ENCODE measurements around the gene PCDHGC5. TPM values are rescaled to one million over a fixed set of nuclear protein-coding genes. Genes with fewer than 3 reads are reported as not detected.

Gene PCDHGC5
- total RNA-seq, 1 donor from 2014 or later = 0.26 TPM

DNA sequence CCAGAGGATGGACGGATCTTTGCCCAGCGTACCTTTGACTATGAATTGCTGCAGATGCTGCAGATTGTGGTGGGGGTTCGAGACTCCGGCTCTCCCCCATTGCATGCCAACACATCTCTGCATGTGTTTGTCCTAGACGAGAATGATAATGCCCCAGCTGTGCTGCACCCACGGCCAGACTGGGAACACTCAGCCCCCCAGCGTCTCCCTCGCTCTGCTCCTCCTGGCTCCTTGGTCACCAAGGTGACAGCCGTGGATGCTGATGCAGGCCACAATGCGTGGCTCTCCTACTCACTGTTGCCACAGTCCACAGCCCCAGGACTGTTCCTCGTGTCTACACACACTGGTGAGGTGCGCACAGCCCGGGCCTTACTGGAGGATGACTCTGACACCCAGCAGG lies 1.9 kb downstream of the PCDHGC5 start:
- no peak for DNase-seq (ENCODE audit: low read depth in 2 of 2)

DNA sequence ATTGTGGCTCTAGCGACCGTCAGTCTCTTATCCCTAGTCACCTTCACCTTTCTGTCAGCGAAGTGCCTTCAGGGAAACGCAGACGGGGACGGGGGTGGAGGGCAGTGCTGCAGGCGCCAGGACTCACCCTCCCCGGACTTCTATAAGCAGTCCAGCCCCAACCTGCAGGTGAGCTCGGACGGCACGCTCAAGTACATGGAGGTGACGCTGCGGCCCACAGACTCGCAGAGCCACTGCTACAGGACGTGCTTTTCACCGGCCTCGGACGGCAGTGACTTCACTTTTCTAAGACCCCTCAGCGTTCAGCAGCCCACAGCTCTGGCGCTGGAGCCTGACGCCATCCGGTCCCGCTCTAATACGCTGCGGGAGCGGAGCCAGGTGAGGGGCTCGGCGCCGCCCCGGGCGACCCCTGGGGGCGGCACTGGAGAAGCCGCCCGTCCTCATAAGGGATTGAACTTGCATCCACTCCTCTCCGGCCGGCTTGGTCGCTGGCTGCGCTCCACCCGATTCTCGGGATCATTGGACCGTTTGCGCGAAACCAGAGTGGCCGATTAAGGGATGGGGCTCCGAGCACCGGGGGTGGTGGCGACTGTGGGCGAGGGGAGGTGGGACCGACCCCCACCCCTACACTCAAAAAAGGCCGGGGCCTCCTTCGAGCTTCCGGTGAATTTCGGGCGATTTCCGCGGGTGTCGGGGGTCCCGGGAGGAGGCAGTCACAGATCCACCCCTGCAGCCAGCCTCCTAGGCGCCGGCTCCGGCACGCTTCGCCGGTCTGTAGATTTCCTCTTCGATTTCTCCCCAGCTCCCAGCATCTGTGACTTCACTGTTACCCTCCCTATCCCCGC lies 2.7 kb downstream of the PCDHGC5 start:
- DNase-seq (ENCODE audit: low read depth in 2 of 2) = no peak

DNA sequence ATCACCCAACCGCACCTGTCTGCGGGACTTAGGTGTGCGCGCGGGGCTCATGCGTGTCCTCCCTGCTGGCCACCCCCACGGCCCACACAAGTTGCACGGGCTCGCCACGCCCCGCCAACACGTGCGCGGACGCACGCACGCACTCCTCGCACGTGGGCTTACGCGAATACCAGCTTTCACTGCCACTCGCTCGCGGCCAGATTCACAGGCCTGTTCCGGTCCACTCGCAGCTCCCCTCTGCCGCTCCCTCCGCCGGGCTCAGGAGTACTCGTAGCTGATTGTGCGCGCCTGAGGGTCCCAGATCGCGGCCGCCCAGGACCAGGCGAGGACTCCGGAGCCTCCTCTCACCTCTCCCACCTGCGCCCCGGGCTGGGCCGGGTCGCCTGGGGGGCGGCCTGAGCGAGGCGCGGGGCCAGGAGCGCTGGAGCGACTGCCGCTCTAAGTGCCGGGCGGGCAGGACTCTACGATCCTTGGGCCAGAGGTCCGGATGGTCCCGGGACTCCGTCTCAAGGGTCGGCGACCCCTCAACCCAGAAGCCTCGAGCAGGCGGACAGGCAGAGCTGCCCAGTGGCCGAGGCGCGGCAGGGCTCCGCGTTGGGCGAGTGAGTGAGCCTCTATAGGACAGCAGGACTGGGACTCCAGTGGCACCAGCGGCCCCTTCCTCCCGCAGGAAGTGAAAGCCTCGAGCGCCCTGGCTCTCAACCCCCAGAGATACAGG lies 3.4 kb downstream of the PCDHGC5 start:
- DNase-seq (ENCODE audit: low read depth in 2 of 2) = no peak

DNA sequence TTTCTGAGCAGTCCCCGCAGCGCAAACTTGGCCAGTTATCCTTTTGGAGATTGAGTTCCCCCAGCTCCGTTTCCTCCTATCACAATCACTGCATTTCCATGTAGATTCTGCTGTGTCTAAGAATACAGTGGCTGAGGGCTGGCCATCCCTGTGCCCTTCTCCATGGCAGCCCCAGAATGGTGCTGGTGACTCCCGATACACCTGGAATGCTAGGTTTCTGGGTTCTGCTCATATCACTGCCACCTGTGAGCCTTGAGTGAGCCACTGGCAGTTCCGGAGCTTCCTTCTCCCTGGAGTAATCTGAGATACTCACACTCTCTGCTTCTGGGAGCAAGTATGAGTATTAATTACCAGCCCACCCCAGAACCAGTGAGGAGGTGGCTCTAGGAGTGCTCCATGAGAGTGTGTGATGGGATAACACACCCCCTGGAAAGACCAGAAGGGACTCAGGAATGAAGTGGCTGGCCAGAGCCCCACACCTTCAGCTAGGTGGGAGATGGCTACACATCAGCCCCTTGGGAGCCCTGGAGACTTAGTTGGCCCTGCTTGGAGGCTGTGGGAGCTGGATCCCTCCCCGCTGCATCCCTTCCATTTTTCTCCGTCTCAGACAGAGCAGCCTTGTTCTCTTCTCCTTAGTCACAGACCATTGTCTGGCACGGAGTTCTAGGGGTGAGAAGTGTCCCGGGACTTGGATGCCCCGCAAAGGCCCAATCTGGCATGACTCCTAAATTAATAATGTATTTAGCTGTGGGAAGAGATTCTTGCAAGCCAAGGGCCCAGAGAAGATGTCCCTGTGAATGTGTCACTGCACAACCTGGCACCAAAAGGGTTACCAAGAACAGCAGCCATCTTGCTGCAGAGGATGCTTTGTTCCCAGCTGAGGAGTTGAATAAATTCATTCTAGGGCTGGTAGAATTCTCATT lies 4.9 kb downstream of the PCDHGC5 start:
- DNase-seq (ENCODE audit: low read depth in 2 of 2) = no peak

DNA sequence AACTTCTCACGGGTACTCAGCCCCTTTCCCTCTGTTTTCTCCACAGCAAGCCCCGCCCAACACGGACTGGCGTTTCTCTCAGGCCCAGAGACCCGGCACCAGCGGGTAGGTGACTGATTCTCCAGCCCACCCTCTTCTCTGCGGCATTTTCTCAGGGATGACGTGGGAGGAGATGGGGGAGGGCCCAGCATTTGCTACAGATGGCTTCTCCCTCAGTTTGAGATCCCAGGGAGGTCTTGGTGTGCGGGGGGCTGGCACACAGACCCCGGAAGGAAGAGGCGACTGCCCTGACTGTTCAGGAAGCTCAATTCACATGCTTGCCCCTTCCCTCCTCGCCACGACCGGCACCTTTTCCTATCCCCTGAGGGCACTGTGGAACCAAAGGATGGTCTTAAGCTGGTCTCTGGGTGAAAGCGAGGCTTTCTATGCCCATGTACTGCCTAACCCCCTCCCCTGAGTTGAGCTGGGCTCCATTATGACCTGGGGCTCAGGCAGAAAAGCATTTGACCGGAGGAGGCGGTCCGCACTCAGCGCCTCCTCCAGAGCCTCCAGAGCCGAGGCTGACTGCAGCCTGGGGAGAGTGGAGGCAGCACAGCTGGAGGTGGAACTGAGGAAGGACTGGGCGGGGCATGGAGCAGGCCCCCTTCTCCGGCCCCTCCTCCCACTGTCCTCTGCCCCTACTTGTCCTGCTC lies 6.0 kb downstream of the PCDHGC5 start:
- DNase-seq (ENCODE audit: low read depth in 2 of 2) = no peak

DNA sequence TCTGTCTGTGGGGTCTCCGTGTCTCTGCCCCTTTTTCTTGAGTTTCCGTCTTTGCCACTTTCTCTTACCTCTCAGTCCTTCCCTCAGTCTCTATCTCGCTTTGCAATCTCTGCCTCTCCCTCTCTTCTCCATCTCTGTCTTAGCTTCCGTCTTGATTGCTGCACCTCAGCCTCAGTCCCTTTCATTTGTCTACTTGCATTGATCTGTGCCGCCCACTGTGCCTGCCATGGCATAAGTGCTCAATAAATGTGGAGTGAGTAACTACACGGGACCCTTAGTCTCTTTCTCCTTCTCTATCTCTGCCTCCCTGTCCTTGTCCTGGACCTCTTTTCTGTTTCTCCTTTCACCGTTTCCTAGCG lies 6.6 kb downstream of the PCDHGC5 start:
- no peak for DNase-seq (ENCODE audit: low read depth in 2 of 2)

DNA sequence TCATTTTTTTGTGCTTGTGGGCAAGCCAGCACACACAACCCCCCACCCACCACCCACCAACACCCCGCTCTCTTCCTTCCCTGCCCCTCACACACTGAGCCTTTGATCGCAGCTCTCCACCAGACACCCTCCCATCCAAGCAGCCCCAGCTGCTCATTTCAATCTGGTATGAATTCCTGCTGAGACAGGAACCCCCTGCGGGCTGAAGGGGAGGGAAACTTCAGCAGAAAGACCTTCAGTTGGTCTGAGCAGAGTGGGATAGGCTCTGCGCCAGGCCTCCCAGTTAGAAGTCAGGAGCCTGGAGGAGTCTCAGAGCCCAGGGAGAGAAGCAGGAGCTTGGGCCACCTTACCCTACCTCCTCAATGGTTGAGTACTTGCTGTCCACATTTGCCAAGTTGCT lies 7.2 kb downstream of the PCDHGC5 start:
- DNase-seq (ENCODE audit: low read depth in 2 of 2) = no peak

DNA sequence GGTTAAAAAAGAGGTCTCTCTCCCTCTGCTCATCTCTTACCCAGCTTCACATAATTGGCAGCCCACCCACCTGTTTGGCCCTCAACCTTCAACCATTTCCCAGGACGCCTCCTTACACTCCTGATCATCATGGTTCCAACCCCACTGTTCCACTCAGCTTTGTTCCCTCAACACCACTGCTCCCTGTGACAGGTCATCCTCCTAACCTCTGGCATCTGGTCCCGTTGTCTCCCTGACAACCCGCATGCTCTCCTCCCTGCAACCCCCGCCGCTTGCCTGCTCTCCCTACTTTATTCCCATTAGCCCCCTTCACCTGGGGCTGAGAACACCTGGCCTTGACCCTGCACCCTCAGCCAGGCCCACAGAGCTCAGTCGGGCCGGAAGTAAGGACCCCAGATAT lies 12.9 kb downstream of the PCDHGC5 start:
- DNase-seq (ENCODE audit: low read depth in 2 of 2) = no peak

DNA sequence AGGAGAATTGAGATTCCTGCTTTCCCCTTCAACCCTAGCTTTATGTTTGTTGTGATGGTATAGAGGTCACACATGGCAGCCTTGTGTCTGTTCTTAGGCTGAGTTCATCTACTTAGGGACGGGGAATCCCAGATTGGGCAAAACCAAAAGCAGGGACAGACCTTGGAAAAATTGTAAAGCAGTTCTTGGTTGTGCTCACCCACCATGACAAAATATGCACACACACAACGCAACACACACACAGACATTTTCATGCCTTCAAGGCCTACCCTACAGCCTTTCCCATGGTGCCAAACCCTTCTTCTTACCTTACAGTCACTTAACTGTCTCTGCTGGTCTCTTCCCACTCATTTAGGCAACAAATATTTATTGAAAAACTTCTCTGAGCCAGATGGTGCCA lies 14.8 kb downstream of the PCDHGC5 start:
- DNase-seq (ENCODE audit: low read depth in 2 of 2) = no peak

DNA sequence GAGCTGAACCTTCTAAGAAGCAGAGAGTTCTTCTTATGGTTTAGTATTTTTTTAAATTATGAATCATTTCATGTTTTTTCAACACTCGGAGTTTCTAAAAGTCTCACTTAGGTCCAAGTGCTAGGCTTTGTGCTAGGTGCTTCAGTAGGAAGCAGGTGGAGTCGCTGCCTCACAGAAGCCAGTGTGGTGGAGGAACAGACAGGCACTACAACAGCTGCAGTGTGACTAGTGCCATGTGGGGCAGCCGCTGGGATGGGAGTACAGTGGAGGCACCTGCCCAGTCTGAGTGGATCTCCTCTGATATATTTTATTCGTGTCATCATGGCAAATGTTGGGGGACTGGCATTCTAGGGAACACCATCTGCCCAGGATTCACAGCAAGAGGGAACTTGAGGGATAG lies 15.3 kb downstream of the PCDHGC5 start:
- DNase-seq (ENCODE audit: low read depth in 2 of 2) = no peak

DNA sequence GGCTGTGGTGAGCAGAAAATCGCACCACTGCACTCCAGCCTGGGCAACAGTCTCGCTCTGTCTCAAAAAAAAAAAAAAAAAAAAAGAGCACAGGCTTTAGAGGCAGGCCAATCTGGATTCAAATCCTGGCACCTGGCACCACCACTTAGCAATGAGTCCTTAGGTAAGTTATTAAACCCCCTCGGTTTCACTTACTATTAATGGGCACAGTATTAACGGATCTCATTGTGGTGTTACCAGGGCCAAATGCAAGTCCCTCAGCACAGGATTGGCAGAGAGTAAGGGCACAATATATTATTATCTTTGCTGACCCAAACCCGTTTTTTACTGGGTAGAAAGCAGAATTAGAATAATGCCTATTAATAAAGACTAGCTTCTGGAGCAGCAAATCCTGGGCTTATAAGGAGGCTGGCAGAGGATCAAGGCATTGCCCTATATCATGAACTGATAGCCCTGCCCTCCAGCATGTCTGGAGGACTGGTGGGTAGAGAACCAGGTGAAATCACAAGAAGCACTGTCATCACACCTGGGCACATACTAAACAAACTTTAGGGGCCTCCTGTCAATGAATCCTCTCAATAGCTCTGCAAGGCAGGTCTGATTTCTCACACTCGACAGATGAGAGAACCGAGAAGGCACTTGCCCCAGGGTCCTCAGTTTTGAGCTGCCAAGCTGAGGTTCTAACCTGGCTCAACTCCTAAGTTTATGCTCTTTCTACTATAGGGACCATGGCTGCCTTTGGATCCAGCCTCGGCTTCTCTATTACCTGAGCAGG lies 17.7 kb downstream of the PCDHGC5 start:
- DNase-seq (ENCODE audit: low read depth in 2 of 2) = no peak

DNA sequence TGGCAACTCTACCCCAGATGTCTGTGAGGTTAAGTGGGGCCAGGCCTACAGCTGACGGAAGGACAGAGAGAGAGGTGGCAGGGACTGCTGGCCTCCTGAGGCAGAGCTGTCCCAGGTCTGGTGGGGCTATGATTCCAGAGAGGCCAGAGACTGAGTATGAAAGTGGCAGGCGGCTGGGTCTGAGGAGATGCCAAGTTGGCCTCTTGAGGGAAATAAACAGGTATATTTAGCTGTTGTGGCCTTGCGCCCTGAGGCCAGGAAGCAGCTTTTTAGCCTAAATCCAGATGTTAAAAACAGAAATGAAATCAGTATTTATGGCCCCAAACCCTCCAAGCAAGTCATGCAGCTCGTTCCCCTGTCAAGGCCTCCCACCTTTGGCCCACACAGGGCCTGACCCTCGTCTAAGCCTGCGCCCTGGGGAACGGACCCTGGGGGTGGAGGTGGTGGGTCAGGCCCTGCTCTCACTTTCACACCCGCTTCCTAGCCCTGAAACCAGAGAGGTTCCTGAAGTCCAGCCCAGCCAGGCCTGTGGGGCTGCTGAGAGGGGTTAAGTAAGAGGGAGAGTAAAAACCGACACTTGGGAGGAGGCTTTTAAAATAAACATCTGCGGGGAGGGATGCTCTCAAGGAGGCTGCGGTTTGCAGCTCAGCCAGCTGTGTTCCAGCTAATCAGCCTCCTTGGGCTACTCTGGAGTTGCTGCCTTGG lies 18.7 kb downstream of the PCDHGC5 start:
- DNase-seq (ENCODE audit: low read depth in 2 of 2) = no peak

DNA sequence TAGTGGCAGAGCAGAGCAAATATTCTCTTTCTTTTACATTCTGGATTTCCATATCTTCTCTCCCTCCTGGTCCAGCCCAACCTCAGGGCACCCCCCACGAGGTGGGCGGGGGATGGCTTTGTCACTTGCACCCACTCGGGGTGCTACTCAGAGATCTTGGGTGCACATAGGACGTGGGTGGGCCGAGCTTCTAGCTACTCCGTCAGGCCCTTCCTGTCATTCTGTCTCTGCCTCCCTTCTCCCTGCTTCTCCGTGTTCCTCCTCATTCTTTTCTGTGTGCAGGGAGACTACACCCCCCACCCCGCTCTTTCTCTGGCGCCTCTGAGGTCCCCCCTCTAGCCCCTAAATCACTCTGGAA lies 19.5 kb downstream of the PCDHGC5 start:
- no peak for DNase-seq (ENCODE audit: low read depth in 2 of 2)

DNA sequence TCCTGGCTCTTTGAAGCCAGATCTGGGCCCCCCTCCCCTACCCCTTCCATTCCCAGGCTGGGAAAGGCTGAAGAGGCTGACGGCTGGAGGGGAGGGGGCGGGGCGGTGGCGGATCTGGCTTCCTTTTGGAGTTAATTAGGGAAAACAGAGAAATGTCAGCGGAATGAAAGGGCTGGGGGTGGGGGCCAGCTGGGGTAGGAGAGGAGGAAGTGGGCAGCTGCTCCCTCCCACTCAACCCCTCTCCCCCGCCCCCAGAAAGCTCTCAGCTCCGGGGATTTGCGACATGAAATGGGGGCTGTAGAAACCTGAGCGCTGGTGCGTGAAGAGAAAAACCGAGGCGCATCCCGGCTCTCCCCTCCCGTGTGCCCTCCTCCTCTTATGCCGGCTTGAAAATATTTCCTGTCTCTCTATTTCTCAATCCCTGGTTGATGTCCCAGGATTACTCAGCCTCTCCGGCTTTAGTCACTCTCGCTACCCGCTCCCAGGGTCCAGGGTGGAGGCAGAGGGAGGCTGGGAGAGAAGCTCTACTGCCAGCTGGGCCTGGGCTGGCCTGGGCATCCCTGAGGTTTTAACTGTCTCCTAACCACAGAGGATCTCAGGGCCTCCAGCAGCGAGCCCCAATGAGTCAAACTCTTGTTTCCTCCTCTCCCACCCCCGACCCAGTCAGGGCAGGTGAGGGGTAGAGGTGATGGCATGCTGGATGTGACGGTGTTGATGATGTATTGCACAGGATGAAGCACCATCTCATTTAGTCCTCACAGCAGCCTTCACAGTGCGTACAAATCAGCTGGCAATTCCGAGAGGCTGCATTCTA lies 20.1 kb downstream of the PCDHGC5 start:
- DNase-seq (ENCODE audit: low read depth in 2 of 2) = peak in 1 of 2 donors; percentile 78

DNA sequence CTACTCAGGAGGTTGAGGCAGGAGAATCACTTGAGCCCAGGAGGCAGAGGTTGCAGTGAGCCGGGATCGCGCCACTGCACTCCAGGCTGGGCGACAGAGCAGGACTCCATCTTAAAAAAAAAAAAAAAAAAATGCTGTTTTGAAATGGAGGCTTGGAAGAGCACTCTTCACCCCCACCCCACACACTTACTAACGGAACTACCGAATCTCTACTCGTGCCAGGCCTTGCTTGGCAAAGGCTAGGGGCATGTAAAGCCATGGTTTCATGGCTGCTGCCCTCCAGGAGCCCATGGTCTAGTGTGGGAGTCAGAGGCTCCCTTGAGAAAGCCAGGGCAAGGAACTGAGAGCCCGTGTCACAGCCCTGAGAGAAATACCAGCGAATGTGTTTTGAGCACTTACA lies 21.3 kb downstream of the PCDHGC5 start:
- no peak for DNase-seq (ENCODE audit: low read depth in 2 of 2)

DNA sequence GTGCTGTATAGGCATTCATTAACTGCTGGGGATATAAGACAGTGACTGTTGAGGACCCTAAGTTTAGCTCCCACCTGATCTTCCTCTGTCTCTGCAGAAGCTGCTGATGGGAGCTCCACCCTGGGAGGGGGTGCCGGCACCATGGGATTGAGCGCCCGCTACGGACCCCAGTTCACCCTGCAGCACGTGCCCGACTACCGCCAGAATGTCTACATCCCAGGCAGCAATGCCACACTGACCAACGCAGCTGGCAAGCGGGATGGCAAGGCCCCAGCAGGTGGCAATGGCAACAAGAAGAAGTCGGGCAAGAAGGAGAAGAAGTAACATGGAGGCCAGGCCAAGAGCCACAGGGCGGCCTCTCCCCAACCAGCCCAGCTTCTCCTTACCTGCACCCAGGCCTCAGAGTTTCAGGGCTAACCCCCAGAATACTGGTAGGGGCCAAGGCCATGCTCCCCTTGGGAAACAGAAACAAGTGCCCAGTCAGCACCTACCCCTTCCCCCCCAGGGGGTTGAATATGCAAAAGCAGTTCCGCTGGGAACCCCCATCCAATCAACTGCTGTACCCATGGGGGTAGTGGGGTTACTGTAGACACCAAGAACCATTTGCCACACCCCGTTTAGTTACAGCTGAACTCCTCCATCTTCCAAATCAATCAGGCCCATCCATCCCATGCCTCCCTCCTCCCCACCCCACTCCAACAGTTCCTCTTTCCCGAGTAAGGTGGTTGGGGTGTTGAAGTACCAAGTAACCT lies 22.1 kb downstream of the PCDHGC5 start:
- no peak for DNase-seq (ENCODE audit: low read depth in 2 of 2)

DNA sequence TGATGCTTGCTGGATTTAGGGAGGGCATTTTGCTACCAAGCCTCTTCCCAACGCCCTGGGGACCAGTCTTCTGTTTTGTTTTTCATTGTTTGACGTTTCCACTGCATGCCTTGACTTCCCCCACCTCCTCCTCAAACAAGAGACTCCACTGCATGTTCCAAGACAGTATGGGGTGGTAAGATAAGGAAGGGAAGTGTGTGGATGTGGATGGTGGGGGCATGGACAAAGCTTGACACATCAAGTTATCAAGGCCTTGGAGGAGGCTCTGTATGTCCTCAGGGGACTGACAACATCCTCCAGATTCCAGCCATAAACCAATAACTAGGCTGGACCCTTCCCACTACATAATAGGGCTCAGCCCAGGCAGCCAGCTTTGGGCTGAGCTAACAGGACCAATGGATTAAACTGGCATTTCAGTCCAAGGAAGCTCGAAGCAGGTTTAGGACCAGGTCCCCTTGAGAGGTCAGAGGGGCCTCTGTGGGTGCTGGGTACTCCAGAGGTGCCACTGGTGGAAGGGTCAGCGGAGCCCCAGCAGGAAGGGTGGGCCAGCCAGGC lies 23.0 kb downstream of the PCDHGC5 start:
- no peak for DNase-seq (ENCODE audit: low read depth in 2 of 2)

DNA sequence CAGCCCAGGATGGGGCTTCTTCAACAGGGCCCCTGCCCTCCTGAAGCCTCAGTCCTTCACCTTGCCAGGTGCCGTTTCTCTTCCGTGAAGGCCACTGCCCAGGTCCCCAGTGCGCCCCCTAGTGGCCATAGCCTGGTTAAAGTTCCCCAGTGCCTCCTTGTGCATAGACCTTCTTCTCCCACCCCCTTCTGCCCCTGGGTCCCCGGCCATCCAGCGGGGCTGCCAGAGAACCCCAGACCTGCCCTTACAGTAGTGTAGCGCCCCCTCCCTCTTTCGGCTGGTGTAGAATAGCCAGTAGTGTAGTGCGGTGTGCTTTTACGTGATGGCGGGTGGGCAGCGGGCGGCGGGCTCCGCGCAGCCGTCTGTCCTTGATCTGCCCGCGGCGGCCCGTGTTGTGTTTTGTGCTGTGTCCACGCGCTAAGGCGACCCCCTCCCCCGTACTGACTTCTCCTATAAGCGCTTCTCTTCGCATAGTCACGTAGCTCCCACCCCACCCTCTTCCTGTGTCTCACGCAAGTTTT lies 23.6 kb downstream of the PCDHGC5 start:
- DNase-seq (ENCODE audit: low read depth in 2 of 2) = peak in 1 of 2 donors; percentile 82
